ENCODE results near the gene FOXP1. TPM values are rescaled to one million over a fixed set of nuclear protein-coding genes. Genes with fewer than 3 reads are reported as not detected.

FOXP1 gene
- total and polyA plus RNA-seq, 9 of the 15 experiments (the other 6 are each of a cell fraction or from before 2014, with no cell fraction given) = 7.7 to 34.5 (median 13.7) TPM

DNA sequence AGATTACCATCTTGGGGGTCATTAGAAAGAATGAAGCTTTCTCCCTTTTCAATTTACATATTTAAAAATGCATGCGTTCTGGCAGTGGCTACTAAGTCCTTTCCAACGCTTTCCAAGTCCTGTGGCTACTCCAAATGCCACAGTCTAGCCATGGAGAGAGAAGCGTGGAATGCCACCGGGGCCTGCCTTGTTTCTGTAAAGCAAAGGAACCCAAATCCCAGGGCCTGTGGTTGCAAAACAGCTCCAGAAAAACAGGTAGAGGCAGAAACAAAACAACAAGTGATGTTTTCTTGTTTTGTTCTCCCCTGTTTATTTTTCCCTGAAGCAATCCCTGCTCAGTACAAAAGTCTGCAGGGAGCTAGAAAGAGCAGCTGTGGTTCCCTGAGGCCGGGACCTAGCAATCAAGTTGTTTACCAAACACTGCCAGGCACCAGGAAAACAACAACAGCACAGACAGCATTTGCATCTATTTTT is 85.5 kb downstream of the FOXP1 start (continued):
- TF ChIP-seq EP400 (IDR thresholded peaks at IDR 0.05) = no peak
- no peak for TF ChIP-seq PRPF4 (IDR thresholded peaks at IDR 0.05; ENCODE audit: insufficient read depth, low read depth, low read length, poor library complexity, severe bottlenecking)
- no peak for TF ChIP-seq ZFP30 (CRISPR knock-in tag; IDR thresholded peaks at IDR 0.05; ENCODE audit: borderline replicate concordance)
- TF ChIP-seq, protein P1, sequence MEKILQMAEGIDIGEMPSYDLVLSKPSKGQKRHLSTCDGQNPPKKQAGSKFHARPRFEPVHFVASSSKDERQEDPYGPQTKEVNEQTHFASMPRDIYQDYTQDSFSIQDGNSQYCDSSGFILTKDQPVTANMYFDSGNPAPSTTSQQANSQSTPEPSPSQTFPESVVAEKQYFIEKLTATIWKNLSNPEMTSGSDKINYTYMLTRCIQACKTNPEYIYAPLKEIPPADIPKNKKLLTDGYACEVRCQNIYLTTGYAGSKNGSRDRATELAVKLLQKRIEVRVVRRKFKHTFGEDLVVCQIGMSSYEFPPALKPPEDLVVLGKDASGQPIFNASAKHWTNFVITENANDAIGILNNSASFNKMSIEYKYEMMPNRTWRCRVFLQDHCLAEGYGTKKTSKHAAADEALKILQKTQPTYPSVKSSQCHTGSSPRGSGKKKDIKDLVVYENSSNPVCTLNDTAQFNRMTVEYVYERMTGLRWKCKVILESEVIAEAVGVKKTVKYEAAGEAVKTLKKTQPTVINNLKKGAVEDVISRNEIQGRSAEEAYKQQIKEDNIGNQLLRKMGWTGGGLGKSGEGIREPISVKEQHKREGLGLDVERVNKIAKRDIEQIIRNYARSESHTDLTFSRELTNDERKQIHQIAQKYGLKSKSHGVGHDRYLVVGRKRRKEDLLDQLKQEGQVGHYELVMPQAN (IDR thresholded peaks at IDR 0.05; ENCODE audit: borderline replicate concordance) = no peak
- no peak for TF ChIP-seq FOXK2 (conservative IDR thresholded peaks at IDR 0.05 in 1 of 2, IDR thresholded peaks at IDR 0.05 in 1 of 2; ENCODE audit: low read depth in 2 of 2)
- TF ChIP-seq, protein P2, sequence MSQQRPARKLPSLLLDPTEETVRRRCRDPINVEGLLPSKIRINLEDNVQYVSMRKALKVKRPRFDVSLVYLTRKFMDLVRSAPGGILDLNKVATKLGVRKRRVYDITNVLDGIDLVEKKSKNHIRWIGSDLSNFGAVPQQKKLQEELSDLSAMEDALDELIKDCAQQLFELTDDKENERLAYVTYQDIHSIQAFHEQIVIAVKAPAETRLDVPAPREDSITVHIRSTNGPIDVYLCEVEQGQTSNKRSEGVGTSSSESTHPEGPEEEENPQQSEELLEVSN (IDR thresholded peaks at IDR 0.05; ENCODE audit: borderline replicate concordance in 1 of 2, extremely low read depth in 1 of 2, insufficient read depth in 1 of 2, insufficient read length in 1 of 2, low read depth in 1 of 2, low read length in 1 of 2, poor library complexity in 1 of 2, severe bottlenecking in 1 of 2) = no peak
- TF ChIP-seq FUS (optimal IDR thresholded peaks at IDR 0.05; ENCODE audit: low read depth, low read length) = no peak
- no peak for TF ChIP-seq RCOR1 (IDR thresholded peaks at IDR 0.05; ENCODE audit: borderline replicate concordance in 1 of 2, low read depth in 2 of 2, low read length in 2 of 2)
- TF ChIP-seq SNRNP70 (optimal IDR thresholded peaks at IDR 0.05; ENCODE audit: low read depth, low read length) = no peak
- no peak for TF ChIP-seq HCFC1 (IDR thresholded peaks at IDR 0.05; ENCODE audit: low read depth, low read length)
